Measurements from ENCODE around the gene AKAP12. TPM values are rescaled to one million over a fixed set of nuclear protein-coding genes. Genes with fewer than 3 reads are reported as not detected.

The AKAP12 gene
- total and polyA plus RNA-seq, 2 experiments from 2014 or later: 66.5 to 84.9 TPM

GRCh38 chr6:151288712-151289398, 49.1 kb downstream of the AKAP12 start:
- no peak for DNase-seq (ENCODE audit: low read depth in 1 of 2, low spot score in 1 of 2)
- H3K27me3 ChIP-seq: no peaks in the 10 kb centered on the region
- H3K4me1 ChIP-seq (ENCODE audit: low read depth): peaks cover 8% of the 10 kb centered on the region
- H3K4me3 ChIP-seq: no peak overlapping the region
- H3K27ac ChIP-seq: no peak overlapping the region
- no peak for TF ChIP-seq CTCF (IDR thresholded peaks at IDR 0.05; ENCODE audit: low read depth, low read length)
- H3K36me3 ChIP-seq: no peaks in the 10 kb centered on the region
- H3K9me3 ChIP-seq (ENCODE audit: low read depth): no peaks in the 10 kb centered on the region

GRCh38 chr6:151289399-151290007, 49.7 kb downstream of the AKAP12 start:
- H3K4me1 ChIP-seq (ENCODE audit: low read depth): peaks cover 11% of the 10 kb centered on the region
- no peak for TF ChIP-seq CTCF (IDR thresholded peaks at IDR 0.05; ENCODE audit: low read depth, low read length)
- H3K27me3 ChIP-seq: no peaks in the 10 kb centered on the region
- peak in 1 of 2 donors; percentile 87 for DNase-seq (ENCODE audit: low read depth in 1 of 2, low spot score in 1 of 2)
- H3K27ac ChIP-seq: no peak overlapping the region
- no peaks in the 10 kb centered on the region for H3K36me3 ChIP-seq
- no peaks in the 10 kb centered on the region for H3K9me3 ChIP-seq (ENCODE audit: low read depth)
- H3K4me3 ChIP-seq: no peak overlapping the region

- H3K9me3 ChIP-seq (ENCODE audit: low read depth): no peaks in the 10 kb centered on the region
- H3K36me3 ChIP-seq: no peaks in the 10 kb centered on the region
- H3K27ac ChIP-seq: peak overlapping the region; percentile 37
- peak; percentile 43 to 92 for DNase-seq (ENCODE audit: low read depth in 1 of 2, low spot score in 1 of 2)
- H3K27me3 ChIP-seq: no peaks in the 10 kb centered on the region
- TF ChIP-seq CTCF (IDR thresholded peaks at IDR 0.05; ENCODE audit: low read depth, low read length): no peak
- peaks cover 27% of the 10 kb centered on the region for H3K4me1 ChIP-seq (ENCODE audit: low read depth)
- H3K4me3 ChIP-seq: no peak overlapping the region
Measured at GRCh38 chr6:151290877-151291721, 51.3 kb downstream of the AKAP12 start.

- Histone ChIP-seq H3K9me3 (ENCODE audit: low read depth) (no peaks in the 10 kb centered on the region), H3K27me3 (no peaks in the 10 kb centered on the region), H3K36me3 (no peaks in the 10 kb centered on the region), H3K4me3 (no peak overlapping the region), H3K27ac (no peak overlapping the region), H3K4me1 (ENCODE audit: low read depth) (peaks cover 29% of the 10 kb centered on the region)
- no peak for TF ChIP-seq CTCF (IDR thresholded peaks at IDR 0.05; ENCODE audit: low read depth, low read length)
- no peak for DNase-seq (ENCODE audit: low read depth in 1 of 2, low spot score in 1 of 2)
Measured at GRCh38 chr6:151291722-151292059, 51.9 kb downstream of the AKAP12 start.

GRCh38 chr6:151292974-151293687, 53.4 kb downstream of the AKAP12 start:
- H3K27me3 ChIP-seq: no peaks in the 10 kb centered on the region
- no peaks in the 10 kb centered on the region for H3K9me3 ChIP-seq (ENCODE audit: low read depth)
- DNase-seq (ENCODE audit: low read depth in 1 of 2, low spot score in 1 of 2): peak in 1 of 2 donors; percentile 81
- no peak overlapping the region for H3K4me3 ChIP-seq
- no peaks in the 10 kb centered on the region for H3K36me3 ChIP-seq
- TF ChIP-seq CTCF (IDR thresholded peaks at IDR 0.05; ENCODE audit: low read depth, low read length): no peak
- H3K27ac ChIP-seq: no peak overlapping the region
- peaks cover 29% of the 10 kb centered on the region for H3K4me1 ChIP-seq (ENCODE audit: low read depth)

All from cardiac muscle cell (in vitro differentiated cells and primary cell).